Measurements from ENCODE around the gene NSMCE1.
A peak's percentile ranks its signal among the peaks of the same experiment; 100 is the strongest.
"Not testable (repeated sequence)": the region's sequence is repeated elsewhere in the genome, so short reads cannot be mapped to it uniquely, and the experiment has no call there.

Gene NSMCE1

DNA sequence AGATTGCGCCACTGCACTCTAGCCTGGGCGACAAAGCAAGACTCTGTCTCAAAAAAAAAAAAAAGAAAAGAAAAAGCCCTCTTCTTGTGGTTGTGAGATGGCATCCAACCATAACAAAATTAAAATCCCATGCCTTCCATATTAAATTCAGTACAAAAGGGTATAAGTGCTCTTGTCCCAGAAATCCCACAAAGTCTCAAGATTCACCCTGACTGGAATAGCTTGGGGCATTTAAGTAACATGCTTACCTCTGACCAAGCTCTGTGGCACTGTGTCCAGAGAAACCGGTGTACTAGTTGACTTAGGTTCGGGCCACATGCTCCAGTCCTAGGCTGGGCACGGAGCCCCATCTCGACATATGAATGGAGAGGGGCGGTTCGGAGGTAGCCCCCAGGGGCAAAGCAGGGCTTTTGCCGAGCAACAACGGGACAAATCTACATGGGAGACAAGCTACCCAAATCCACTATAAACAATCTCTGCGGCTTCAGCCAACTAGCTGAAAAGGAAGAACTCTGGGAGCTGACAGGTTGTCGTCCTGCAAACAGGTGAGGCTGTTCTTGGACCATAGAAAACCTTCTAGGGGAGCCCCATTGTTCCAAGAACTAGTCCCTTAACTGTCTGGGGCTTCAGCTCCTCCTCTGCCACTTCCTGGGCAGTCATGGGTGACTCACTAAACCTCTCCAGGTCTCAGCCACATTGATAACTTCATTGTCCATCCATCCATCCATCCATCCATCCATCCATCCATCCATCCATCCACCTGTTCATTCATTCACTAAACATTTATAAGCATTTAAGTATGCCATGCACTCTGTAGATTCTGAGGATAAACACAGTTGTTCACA lies 34.9 kb upstream of the NSMCE1 start:
- DNase-seq (ENCODE audit: low spot score) = no peak

DNA sequence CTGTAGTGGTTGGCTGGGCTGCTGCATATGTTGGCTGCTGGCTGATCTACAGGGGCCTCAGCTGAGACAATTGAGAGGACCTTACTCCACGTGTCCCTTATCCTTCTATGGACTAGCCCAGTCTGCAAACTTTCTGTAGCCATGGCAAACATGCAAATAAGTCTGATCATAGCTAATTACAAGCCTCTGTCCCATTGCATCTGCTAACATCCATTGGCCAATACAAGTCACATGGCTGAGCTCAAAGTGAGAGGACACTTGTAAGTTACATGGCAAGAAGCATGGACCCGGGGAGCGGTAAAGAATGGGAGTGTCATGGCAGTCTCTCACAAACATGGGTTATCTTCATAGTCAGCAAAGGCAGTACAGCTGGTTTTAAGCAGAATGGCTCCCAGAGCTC lies 33.6 kb upstream of the NSMCE1 start:
- no peak for DNase-seq (ENCODE audit: low spot score)

DNA sequence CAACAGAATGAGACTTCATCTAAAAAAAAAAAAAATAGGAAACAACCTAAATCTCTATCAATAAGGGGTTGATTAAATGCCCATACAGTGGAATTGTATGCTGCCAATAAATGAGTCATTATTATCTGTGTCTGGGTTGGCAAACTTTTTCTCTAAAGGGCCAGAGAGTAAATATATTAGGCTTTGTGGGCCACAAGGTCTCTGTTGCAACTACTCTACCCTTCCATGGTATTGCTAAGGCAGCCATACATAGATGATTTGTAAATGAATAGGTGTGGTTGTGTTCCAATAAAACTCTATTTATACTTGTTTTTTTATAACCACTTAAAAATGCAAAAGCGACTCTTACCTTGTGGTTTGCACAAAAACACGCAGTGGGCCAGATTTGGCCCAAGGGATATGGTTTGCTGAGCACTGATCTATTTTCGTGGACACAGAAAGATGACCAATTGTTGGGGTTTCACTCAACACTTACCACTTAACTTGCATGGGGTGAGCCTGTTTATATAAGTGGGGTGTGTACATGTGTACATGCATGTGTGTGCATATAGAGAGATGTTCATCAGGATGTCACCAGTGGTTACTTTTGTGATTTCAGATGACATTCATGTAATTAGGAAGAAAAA lies 32.8 kb upstream of the NSMCE1 start:
- no peak for DNase-seq (ENCODE audit: low spot score)

DNA sequence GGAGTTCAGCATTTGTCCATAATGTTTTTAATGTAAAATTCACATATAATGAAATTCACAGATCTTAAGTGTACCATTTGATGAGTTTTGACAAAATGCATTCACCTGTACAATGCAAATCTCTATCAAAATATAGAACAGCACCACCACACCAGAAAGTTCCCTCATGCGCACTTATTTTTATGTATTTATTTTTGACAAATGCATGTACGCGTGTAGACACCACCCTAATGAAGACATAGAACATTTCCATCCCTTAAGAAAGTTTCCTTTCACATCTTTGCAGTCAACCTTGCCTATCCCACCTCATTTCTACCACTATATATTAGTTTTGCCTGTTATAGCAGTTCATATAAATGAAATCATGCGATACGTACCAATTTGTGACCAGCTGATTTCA lies 29.6 kb upstream of the NSMCE1 start:
- DNase-seq (ENCODE audit: low spot score) = no peak

- DNase-seq (ENCODE audit: low spot score) = no peak
Measured at GRCh38 chr16:27293343-27293742, 24.8 kb upstream of the NSMCE1 start.

GRCh38 chr16:27291722-27292240 lies 23.2 kb upstream of the NSMCE1 start:
- DNase-seq (ENCODE audit: low spot score) = no peak

DNA sequence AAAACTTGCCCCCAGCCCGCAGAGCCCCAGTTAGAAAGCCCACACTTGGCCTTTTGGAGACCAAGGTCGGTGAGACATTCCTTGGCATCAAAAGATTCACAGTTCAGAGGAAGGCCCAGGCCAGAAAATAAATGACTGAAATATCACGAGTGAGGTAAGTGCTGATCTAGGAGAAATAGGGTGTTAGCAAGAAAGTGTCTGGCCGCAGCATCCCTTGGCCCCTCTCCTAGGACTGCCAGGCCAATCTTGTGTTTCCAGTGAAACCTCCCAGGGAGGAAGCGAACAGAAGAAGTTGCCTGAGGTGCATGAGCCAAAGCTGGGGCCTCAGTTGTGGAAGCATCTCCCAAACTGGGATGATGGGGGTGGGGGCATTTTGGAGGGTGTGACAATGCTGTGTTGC lies 22.5 kb upstream of the NSMCE1 start:
- no peak for DNase-seq (ENCODE audit: low spot score)

DNA sequence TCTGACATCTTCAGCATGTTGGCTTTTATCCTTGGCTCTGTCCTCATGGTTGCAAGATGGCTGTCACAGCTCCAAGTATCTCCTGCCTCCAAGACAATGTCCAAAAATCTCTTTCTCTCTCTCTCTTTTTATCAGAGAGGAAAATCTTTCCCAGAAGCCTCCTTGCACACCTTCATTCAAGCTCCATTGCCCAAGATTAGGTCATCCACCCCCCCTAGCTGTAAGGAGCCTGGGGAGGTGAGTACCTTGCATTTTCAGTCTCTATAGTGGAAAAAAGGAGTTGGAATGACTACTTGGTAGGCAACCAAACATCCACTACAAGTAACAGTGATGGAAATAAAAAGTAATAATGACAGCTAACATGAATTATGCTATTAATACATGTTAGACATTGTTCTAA lies 22.0 kb upstream of the NSMCE1 start:
- DNase-seq (ENCODE audit: low spot score) = no peak

GRCh38 chr16:27289669-27290068 lies 21.1 kb upstream of the NSMCE1 start:
- no peak for DNase-seq (ENCODE audit: low spot score)

DNA sequence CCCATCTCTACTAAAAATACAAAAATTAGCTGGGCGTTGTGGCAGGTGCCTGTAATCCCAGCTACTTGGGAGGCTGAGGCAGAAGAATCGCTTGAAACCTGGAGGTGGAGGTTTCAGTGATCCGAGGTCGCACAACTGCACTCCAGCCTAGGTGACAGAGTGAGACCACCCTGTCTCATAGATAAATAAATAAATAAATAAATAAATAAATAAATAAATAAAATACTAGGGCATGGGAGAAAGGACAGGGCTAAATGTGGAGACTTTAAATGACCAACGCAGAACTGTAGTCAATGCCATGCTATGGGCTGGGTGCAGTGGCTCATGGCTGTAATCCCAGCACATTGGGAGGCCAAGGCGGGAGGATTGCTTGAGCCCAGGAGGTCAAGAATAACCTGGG lies 19.7 kb upstream of the NSMCE1 start:
- not testable (repeated sequence) for DNase-seq (ENCODE audit: low spot score)

- no peak for DNase-seq (ENCODE audit: low spot score)
Measured at GRCh38 chr16:27287887-27288286, 19.3 kb upstream of the NSMCE1 start.

DNA sequence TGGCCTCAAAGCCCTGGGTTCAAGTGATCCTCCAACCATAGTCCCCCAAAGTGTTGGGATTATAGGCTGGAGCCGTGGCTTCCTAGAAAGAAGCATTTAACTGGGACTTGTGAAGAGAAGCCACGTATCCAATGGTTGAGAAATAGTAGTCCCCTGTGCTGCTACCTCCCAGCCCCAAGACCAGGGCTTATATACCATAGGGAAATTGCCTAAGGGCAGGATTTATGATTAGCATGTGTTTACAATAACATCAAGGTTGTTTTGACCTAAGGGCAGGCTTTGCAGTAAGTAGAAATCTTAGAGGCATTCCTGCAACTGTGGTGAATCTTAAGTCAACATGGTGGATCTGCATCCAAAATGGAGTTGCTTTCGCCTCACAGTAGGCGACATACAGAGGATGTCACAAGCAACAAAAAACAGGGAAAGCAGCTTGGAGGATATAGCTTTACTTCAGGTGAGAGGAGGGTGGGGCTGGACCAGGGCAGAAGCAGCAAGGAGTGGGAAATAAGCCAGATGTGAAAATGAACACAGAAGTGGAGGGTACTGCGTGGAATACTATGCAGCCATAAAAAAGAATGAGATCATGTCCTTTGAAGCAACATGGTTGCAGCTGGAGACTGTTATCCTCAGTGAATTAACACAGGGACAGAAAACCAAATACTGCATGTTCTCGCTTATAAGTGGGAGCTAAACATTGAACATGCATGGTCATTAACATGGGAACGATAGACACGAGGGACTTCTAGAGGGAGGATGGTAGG lies 18.7 kb upstream of the NSMCE1 start:
- DNase-seq (ENCODE audit: low spot score) = no peak

GRCh38 chr16:27286451-27286850 lies 17.9 kb upstream of the NSMCE1 start:
- DNase-seq (ENCODE audit: low spot score) = peak; percentile 94

- no peak for DNase-seq (ENCODE audit: low spot score)
Measured at GRCh38 chr16:27285676-27286196, 17.2 kb upstream of the NSMCE1 start.

GRCh38 chr16:27284865-27285675 lies 16.5 kb upstream of the NSMCE1 start:
- no peak for DNase-seq (ENCODE audit: low spot score)

- DNase-seq (ENCODE audit: low spot score) = no peak
Measured at GRCh38 chr16:27281243-27281642, 12.7 kb upstream of the NSMCE1 start.

DNA sequence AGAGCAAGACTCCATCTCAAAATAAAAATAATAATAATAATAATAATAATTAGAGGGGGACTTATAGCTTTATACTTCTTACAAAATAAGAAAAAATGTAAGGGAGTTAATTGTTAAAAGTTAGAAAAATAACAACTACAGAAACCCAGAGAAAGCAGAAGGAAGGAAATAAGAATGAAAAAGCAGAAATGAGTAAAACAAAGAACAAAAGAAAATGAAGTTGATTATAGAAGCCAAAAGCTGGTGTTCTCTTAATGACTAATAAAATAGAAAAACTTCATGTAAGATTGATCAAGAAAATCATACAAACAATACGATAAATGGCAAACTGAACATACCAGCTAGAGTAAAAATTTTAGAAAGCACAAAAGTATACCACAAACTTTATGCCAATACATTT lies 6.8 kb upstream of the NSMCE1 start:
- no peak for DNase-seq (ENCODE audit: low spot score)

DNA sequence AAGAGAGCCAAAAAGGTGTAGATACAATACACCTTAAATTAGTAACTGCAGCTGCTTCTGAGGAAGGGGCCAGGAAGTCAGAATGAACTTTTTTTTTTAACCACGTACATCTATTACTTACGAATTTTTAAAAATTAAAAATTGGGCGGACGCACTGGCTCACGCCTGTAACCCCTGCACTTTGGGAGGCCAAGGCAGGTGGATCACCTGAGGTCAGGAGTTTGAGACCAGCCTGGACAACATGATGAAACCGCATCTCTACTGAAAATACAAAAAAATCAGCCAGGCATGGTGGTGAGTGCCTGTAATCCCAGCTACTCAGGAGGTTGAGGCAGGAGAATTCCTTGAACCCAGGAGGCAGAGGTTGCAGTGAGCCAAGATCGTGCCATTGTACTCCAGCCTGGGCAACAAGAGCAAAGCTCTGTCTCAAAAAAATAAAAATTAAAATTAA lies 5.9 kb upstream of the NSMCE1 start:
- DNase-seq (ENCODE audit: low spot score) = not testable (repeated sequence)

GRCh38 chr16:27273670-27274423 lies 5.3 kb upstream of the NSMCE1 start:
- DNase-seq (ENCODE audit: low spot score) = peak; percentile 44

DNA sequence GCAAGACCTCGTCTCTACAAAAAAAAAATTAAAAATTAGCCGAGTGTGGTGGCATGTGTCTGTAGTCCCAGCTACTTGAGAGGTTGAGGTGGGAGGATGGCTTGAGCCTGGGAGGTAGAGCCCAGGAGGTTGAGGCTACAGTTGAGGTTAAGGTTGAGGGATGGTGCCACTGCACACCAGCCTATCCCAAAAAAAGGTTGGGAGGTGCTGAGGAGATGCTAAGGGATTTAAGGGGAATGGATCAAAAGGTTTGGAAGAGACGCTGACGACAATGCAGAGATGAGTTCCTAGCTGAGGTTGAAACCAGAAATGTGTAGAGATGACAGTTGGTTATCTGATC lies 4.7 kb upstream of the NSMCE1 start:
- no peak for DNase-seq (ENCODE audit: low spot score)

- not testable (repeated sequence) for DNase-seq (ENCODE audit: low spot score)
Measured at GRCh38 chr16:27272697-27273096, 4.1 kb upstream of the NSMCE1 start.
